HepG2 (cell line): ENCODE results near the gene STYK1. TPM values are rescaled to one million over a fixed set of nuclear protein-coding genes. Genes with fewer than 3 reads are reported as not detected.
A peak's percentile ranks its signal among the peaks of the same experiment; 100 is the strongest.

Experiments
- AFF4 ChIP-seq: sonication (generic); formaldehyde crosslinking; IDR thresholded peaks from 2 replicates; pipeline ENCODE4 v1.4.0; 2020; ENCODE audit warnings: missing genetic modification reagents
- EHMT2 ChIP-seq: fragments of 200-600 bp; sonication (generic); IDR thresholded peaks from 2 replicates; pipeline ENCODE4 v1.7.0; 2017; ENCODE audit warnings: antibody characterized with exemption, low read depth, low read length, borderline replicate concordance
- ETV6 ChIP-seq: sonication (generic); formaldehyde crosslinking; conservative IDR thresholded peaks from 2 replicates; pipeline ENCODE4 v1.4.0; 2020; ENCODE audit warnings: missing genetic modification reagents
- HDAC2 ChIP-seq: sonication (generic); formaldehyde crosslinking; IDR thresholded peaks from 2 replicates; pipeline ENCODE4 v1.4.0; 2020; ENCODE audit warnings: missing genetic modification reagents
- REST ChIP-seq, 2 experiments: IDR thresholded peaks; 2 replicates each; pipeline ENCODE4 v1.6.1; 2011 to 2012; ENCODE audit warnings: low read length in 2 of 2, borderline replicate concordance in 1 of 2, low read depth in 1 of 2, mild to moderate bottlenecking in 1 of 2, moderate library complexity in 1 of 2
- THAP8 ChIP-seq: sonication (generic); formaldehyde crosslinking; IDR thresholded peaks from 2 replicates; pipeline ENCODE4 v1.5.1; 2020; ENCODE audit warnings: missing genetic modification reagents, mild to moderate bottlenecking, borderline replicate concordance
- ZBTB39 ChIP-seq: sonication (generic); formaldehyde crosslinking; IDR thresholded peaks from 2 replicates; pipeline ENCODE4 v1.5.0; 2020; ENCODE audit warnings: missing genetic modification reagents
- ZC3H13 ChIP-seq: sonication (generic); formaldehyde crosslinking; IDR thresholded peaks from 2 replicates; pipeline ENCODE4 v1.8.1; 2023; ENCODE audit warnings: mild to moderate bottlenecking, missing genetic modification reagents, moderate library complexity
- ZC3H4 ChIP-seq: sonication (generic); formaldehyde crosslinking; IDR thresholded peaks from 2 replicates; pipeline ENCODE4 v1.4.0; 2020; ENCODE audit warnings: missing genetic modification reagents, borderline replicate concordance
- ZNF780A ChIP-seq: sonication (generic); formaldehyde crosslinking; IDR thresholded peaks from 2 replicates; pipeline ENCODE4 v1.8.0; 2022; ENCODE audit warnings: mild to moderate bottlenecking, missing genetic modification reagents, moderate library complexity
- ZNF878 ChIP-seq: sonication (generic); formaldehyde crosslinking; IDR thresholded peaks from 2 replicates; pipeline ENCODE4 v1.8.1; 2023; ENCODE audit warnings: mild to moderate bottlenecking, missing genetic modification reagents, moderate library complexity
- polyA plus RNA-seq, 8 experiments: library from polyadenylated mRNA; depleted of rRNA in 3 of 8; stranded (reverse) in 7 of 8; unstranded in 1 of 8; fragments of >200 nt; fragmentation: Illumina TruSeq in 4 of 8; extraction: Trizol in 4 of 8; gene quantifications; 2 replicates each; pipeline versions ENCODE4 v1.2.1 to v1.2.3, GENCODE V29; 2011 to 2016; ENCODE audit warnings: low read depth in 4 of 8, missing spikeins in 1 of 8, mixed read lengths in 1 of 8; ENCODE audit not compliant: insufficient read depth in 1 of 8
- total RNA-seq, 5 experiments: library from RNA; depleted of rRNA; stranded (reverse); fragments of >200 nt; fragmentation: Illumina TruSeq; extraction: Trizol; gene quantifications; 2 replicates each; pipeline ENCODE4 v1.2.3, GENCODE V29; 2016; ENCODE audit warnings: low read depth in 1 of 5
- TF ChIP-seq, protein P1 (sequence below): sonication (generic); formaldehyde crosslinking; IDR thresholded peaks from 2 replicates; pipeline ENCODE4 v1.4.0; 2020; ENCODE audit warnings: mild to moderate bottlenecking, missing genetic modification reagents
- TF ChIP-seq, protein P2 (sequence below): sonication (generic); formaldehyde crosslinking; IDR thresholded peaks from 2 replicates; pipeline ENCODE4 v1.5.0; 2020; ENCODE audit warnings: missing genetic modification reagents

STYK1 gene
- total and polyA plus RNA-seq, 2 of the 13 experiments (the other 11 are each of a cell fraction or from before 2014, with no cell fraction given) = not detected

DNA sequence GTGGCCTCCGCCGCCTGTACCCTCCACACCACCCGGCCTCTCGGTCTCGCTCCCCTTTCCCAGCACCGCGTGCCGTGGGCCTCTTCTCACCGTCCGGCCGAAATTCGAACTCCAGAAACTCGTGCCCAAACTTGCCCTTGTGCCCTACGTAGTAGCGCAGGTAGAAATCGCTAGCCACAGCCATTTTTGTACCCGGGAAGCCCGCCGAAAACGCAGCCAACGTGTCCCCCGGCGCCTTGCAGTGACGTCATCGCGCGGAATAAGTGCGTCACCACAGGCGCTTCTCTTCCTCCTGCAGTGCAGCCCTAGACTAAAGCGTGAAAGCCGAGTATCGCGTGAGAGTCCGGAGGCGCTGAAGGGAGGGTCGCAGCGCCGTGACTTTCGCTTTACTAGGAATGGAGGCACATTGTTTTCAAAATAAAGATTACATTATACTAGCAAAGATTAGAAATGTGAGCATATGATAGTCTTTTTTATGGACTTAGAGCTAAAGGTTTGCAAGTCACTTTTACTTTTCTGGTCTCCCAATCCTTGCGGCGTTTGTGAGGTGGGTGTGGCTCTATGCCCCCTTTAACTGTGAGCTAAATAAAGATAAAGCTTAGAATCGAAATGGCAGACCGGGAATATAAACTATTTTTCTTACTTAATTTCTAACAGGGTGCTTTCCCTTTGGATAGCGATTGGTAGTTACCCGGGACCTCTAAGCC, 60.4 kb downstream of the STYK1 start, which contains the start of gene MAGOHB (continued):
- peak; percentile 64; the same call in 1 of the 2 replicates for TF ChIP-seq AFF4 (CRISPR knock-in tag)
- peak; percentile 84 for TF ChIP-seq ZC3H13
- 0 out of 2 replicates have a peak, but pooled peaks have one; percentile 31 for TF ChIP-seq ZC3H4 (CRISPR knock-in tag)
- TF ChIP-seq, protein P1, sequence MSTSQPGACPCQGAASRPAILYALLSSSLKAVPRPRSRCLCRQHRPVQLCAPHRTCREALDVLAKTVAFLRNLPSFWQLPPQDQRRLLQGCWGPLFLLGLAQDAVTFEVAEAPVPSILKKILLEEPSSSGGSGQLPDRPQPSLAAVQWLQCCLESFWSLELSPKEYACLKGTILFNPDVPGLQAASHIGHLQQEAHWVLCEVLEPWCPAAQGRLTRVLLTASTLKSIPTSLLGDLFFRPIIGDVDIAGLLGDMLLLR (CRISPR knock-in tag) = 0 out of 2 replicates have a peak, but pooled peaks have one; percentile 81
- no peak for TF ChIP-seq ZBTB39 (CRISPR knock-in tag)
- TF ChIP-seq ZNF780A (CRISPR knock-in tag) = 0 out of 2 replicates have a peak, but pooled peaks have one; percentile 57
- TF ChIP-seq THAP8 (CRISPR knock-in tag) = no peak
- no peak; the same call in 1 of the 2 replicates for TF ChIP-seq ZNF878
- peak in 1 of 2 experiments; percentile 40; a peak in 1 of 4 replicates for TF ChIP-seq REST (IDR thresholded peaks at IDR 0.05; ENCODE audit: borderline replicate concordance in 1 of 2, low read depth in 1 of 2, low read length in 2 of 2)
- no peak for TF ChIP-seq EHMT2
- 0 out of 2 replicates have a peak, but pooled peaks have one; percentile 70 for TF ChIP-seq ETV6 (CRISPR knock-in tag)
- TF ChIP-seq, protein P2, sequence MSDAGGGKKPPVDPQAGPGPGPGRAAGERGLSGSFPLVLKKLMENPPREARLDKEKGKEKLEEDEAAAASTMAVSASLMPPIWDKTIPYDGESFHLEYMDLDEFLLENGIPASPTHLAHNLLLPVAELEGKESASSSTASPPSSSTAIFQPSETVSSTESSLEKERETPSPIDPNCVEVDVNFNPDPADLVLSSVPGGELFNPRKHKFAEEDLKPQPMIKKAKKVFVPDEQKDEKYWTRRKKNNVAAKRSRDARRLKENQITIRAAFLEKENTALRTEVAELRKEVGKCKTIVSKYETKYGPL (CRISPR knock-in tag) = no peak
- TF ChIP-seq HDAC2 (CRISPR knock-in tag) = peak; percentile 92
